ENCODE measurements around the gene TRIM5. TPM values are rescaled to one million over a fixed set of nuclear protein-coding genes. Genes with fewer than 3 reads are reported as not detected.

TRIM5 gene, protein sequence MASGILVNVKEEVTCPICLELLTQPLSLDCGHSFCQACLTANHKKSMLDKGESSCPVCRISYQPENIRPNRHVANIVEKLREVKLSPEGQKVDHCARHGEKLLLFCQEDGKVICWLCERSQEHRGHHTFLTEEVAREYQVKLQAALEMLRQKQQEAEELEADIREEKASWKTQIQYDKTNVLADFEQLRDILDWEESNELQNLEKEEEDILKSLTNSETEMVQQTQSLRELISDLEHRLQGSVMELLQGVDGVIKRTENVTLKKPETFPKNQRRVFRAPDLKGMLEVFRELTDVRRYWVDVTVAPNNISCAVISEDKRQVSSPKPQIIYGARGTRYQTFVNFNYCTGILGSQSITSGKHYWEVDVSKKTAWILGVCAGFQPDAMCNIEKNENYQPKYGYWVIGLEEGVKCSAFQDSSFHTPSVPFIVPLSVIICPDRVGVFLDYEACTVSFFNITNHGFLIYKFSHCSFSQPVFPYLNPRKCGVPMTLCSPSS
- 10 to 100 TPM; 16.0 to 21.4 TPM for total RNA-seq
- polyA plus RNA-seq (2013, experiment 1 of 2): 21.3 TPM
- 22.7 TPM for polyA plus RNA-seq (2013, experiment 2 of 2)
- long read RNA-seq, experiment 1, partial matches to known transcripts: 1 of 3 reads
- long read RNA-seq, experiment 1, other reads (novel, unspliced or antisense): 2 of 3 reads
- long read RNA-seq, experiment 2, transcript TRIM5-202 (8 exons, 2,991 nt): major isoform, 6 of 19 reads
- long read RNA-seq, experiment 2, partial matches to known transcripts: 0 of 19 reads
- long read RNA-seq, experiment 2, other reads (novel, unspliced or antisense): 13 of 19 reads
- long read RNA-seq, experiment 3, transcript TRIM5-202 (8 exons, 2,991 nt): major isoform, 15 of 35 reads
- long read RNA-seq, experiment 3, partial matches to known transcripts: 1 of 35 reads
- long read RNA-seq, experiment 3, other reads (novel, unspliced or antisense): 19 of 35 reads
- long read RNA-seq, experiment 4, partial matches to known transcripts: 1 of 4 reads
- long read RNA-seq, experiment 4, other reads (novel, unspliced or antisense): 3 of 4 reads

DNA sequence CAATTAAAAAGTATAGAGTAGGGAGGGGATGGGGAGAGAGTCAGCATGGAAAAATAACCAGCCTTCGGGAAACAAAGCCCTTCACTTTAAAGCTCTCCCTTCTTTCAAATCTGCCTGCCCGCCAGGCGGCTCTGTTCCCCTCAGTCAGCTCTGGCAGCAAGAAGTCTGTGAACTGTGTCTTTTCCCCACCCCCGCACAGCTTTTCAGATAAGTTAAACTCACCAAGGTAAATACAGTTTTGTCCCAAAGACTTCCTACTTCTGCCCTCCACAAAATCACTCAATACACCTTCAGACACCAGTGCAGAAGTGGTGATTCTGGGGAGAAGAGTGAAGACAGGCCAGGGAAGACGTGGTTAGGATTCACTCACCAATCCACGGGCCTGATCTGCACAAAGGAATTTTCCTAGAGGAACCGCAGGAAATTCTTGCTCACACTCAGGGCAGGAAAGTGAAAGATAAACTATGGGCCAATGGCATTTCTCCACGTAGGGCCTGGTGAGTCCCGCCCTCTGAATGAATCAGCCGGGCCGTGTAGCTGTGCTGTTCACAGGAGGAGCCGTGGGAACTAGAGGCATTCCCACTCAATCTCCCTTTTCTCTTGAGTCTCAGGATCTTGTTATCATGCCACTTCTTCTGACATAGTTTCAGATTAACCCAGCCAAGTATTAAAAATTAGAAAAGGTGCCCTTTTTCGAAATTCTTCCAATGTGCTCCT, at the start of gene TRIM5:
TRIM5 (minus strand) TSS at position 429 of the 717 bp plus-strand sequence. CDS start 4,897 bp downstream, outside the sequence.
- peak within 1 kb of the TSS; percentile 98 for H3K27ac ChIP-seq (ENCODE audit: low read depth, low read length)
- H3K9me3 ChIP-seq (ENCODE audit: control insufficient read depth, low read length): no peaks in the 10 kb centered on the region
- 10 to 27% methylated on average over 10 to 13 of the region's 13 CpGs for WGBS, 2 experiments (ENCODE audit: insufficient coverage in 1 of 2, insufficient read length in 1 of 2)
- H3K4me1 Mint-ChIP-seq: peaks cover 23% of the 10 kb centered on the region
- peaks cover 3% of the 10 kb centered on the region for H3K4me1 ChIP-seq (ENCODE audit: control insufficient read depth, insufficient read depth, low read length)
- TF ChIP-seq, protein P1, sequence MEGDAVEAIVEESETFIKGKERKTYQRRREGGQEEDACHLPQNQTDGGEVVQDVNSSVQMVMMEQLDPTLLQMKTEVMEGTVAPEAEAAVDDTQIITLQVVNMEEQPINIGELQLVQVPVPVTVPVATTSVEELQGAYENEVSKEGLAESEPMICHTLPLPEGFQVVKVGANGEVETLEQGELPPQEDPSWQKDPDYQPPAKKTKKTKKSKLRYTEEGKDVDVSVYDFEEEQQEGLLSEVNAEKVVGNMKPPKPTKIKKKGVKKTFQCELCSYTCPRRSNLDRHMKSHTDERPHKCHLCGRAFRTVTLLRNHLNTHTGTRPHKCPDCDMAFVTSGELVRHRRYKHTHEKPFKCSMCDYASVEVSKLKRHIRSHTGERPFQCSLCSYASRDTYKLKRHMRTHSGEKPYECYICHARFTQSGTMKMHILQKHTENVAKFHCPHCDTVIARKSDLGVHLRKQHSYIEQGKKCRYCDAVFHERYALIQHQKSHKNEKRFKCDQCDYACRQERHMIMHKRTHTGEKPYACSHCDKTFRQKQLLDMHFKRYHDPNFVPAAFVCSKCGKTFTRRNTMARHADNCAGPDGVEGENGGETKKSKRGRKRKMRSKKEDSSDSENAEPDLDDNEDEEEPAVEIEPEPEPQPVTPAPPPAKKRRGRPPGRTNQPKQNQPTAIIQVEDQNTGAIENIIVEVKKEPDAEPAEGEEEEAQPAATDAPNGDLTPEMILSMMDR (conservative IDR thresholded peaks at IDR 0.05): peak; percentile 77
- H3K27me3 Mint-ChIP-seq (ENCODE audit: insufficient read depth): no peaks in the 10 kb centered on the region
- peak; percentile 91 for DNase-seq
- H3K9me3 Mint-ChIP-seq: peaks cover 18% of the 10 kb centered on the region
- peak within 1 kb of the TSS; percentile 68 for H3K4me3 Mint-ChIP-seq
- peak within 1 kb of the TSS; percentile 82 for H3K4me3 ChIP-seq (ENCODE audit: low read length)
- H3K36me3 Mint-ChIP-seq (ENCODE audit: low read depth): peaks cover 8% of the 10 kb centered on the region
- H3K27ac Mint-ChIP-seq: peak within 1 kb of the TSS; percentile 99
- H3K27me3 ChIP-seq (ENCODE audit: control insufficient read depth, insufficient read depth, low read length, poor library complexity, severe bottlenecking): no peaks in the 10 kb centered on the region
- peak within 1 kb of the TSS; percentile 79 for H3K9ac ChIP-seq (ENCODE audit: extremely low read depth, low read length, poor library complexity, severe bottlenecking)
- no peaks in the 10 kb centered on the region for H3K36me3 ChIP-seq (ENCODE audit: control insufficient read depth, insufficient read depth, low read length)

DNA sequence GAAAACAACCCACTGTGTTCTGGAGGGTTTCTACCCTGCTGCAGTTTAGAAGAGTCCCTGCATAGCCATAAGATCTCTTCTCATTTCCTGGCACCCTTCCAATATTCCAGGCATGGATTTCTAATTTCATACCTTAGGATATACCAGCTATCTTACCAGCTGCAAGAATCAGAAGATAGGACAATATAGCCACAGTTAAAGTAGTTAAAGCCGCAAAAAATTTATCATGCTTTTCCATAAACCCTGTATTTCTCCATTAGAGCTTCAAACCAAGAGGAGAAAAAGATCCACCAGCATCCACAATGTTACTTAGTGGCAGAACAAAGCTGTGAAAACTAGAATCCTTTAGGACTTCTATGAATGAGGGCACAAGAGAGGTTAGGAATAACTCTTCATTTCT, 42.8 kb upstream of the TRIM5 start:
- no peaks in the 10 kb centered on the region for H3K4me1 Mint-ChIP-seq
- H3K9me3 Mint-ChIP-seq: no peaks in the 10 kb centered on the region
- TF ChIP-seq, protein P1 (conservative IDR thresholded peaks at IDR 0.05): no peak
- no peaks in the 10 kb centered on the region for H3K36me3 Mint-ChIP-seq (ENCODE audit: low read depth)
- Histone ChIP-seq H3K9ac (ENCODE audit: extremely low read depth, low read length, poor library complexity, severe bottlenecking) (no peak overlapping the region), H3K4me1 (ENCODE audit: control insufficient read depth, insufficient read depth, low read length) (no peaks in the 10 kb centered on the region), H3K4me3 (ENCODE audit: low read length) (no peak overlapping the region), H3K27me3 (ENCODE audit: control insufficient read depth, insufficient read depth, low read length, poor library complexity, severe bottlenecking) (no peaks in the 10 kb centered on the region), H3K27ac (ENCODE audit: low read depth, low read length) (no peak overlapping the region), H3K36me3 (ENCODE audit: control insufficient read depth, insufficient read depth, low read length) (no peaks in the 10 kb centered on the region), H3K9me3 (ENCODE audit: control insufficient read depth, low read length) (no peaks in the 10 kb centered on the region)
- H3K27me3 Mint-ChIP-seq (ENCODE audit: insufficient read depth): no peaks in the 10 kb centered on the region
- DNase-seq: no peak
- H3K4me3 Mint-ChIP-seq: no peak overlapping the region
- WGBS, 2 experiments (ENCODE audit: insufficient coverage in 1 of 2, insufficient read length in 1 of 2): 95 to 100% methylated on average over 1 of the region's 1 CpG
- H3K27ac Mint-ChIP-seq: no peak overlapping the region

DNA sequence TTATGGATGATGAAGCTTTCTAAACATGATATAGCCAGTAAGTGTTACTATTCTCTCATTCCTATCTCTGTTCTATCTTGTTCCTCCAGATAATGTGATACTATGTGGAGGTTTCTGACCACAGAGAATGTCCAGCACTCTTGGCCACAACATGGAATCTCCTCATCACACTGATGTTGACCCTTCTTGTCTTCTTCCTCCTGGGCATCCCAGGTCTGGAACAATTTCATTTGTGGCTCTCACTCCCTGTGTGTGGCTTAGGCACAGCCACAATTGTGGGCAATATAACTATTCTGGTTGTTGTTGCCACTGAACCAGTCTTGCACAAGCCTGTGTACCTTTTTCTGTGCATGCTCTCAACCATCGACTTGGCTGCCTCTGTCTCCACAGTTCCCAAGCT, 41.5 kb upstream of the TRIM5 start:
- WGBS, 2 experiments (ENCODE audit: insufficient coverage in 1 of 2, insufficient read length in 1 of 2): 90 to 100% methylated on average over 1 of the region's 1 CpG
- no peak overlapping the region for H3K4me3 ChIP-seq (ENCODE audit: low read length)
- H3K27ac Mint-ChIP-seq: no peak overlapping the region
- no peaks in the 10 kb centered on the region for H3K27me3 ChIP-seq (ENCODE audit: control insufficient read depth, insufficient read depth, low read length, poor library complexity, severe bottlenecking)
- no peak for DNase-seq
- H3K36me3 Mint-ChIP-seq (ENCODE audit: low read depth): no peaks in the 10 kb centered on the region
- H3K27me3 Mint-ChIP-seq (ENCODE audit: insufficient read depth): no peaks in the 10 kb centered on the region
- H3K4me3 Mint-ChIP-seq: no peak overlapping the region
- H3K9me3 ChIP-seq (ENCODE audit: control insufficient read depth, low read length): no peaks in the 10 kb centered on the region
- no peaks in the 10 kb centered on the region for H3K9me3 Mint-ChIP-seq
- no peaks in the 10 kb centered on the region for H3K4me1 Mint-ChIP-seq
- TF ChIP-seq, protein P1 (conservative IDR thresholded peaks at IDR 0.05): no peak
- H3K27ac ChIP-seq (ENCODE audit: low read depth, low read length): no peak overlapping the region
- H3K9ac ChIP-seq (ENCODE audit: extremely low read depth, low read length, poor library complexity, severe bottlenecking): no peak overlapping the region
- H3K4me1 ChIP-seq (ENCODE audit: control insufficient read depth, insufficient read depth, low read length): no peaks in the 10 kb centered on the region
- H3K36me3 ChIP-seq (ENCODE audit: control insufficient read depth, insufficient read depth, low read length): no peaks in the 10 kb centered on the region
